ENCODE data around the gene NLRC5.

Gene NLRC5

DNA sequence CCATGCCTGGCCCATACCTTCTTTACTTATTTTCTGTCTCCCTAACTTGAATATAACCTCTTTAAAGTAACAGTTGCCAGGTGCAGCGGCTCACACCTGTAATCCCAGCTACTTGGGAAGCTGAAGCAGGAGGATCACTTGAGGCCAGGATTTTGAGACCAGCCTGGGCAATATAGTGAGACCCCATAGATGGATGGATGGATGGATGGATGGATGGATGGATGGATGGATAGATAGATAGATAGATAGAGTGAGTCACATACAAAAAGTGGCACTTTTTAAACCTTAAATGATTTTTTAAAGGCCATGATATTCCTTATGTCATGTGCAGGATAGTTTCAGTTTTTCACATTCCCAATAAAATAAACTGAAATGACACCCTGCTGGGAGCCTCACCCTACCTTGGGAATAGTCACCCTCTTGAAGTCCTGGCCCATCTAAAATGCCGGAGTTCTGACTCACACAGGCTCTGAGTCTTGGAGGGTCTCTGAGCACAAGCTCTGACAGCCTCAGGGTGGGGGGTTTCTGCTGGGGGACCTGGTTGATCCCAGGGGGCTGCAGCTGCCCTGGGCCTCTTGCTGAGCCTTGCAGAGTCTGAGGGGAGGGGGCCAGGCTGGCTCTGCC, 129.2 kb downstream of the NLRC5 start:
- Histone ChIP-seq H3K27ac (ENCODE audit: low read depth, low read length) (no peak overlapping the region), H3K36me3 (ENCODE audit: control insufficient read depth, insufficient read depth, low read length) (peaks cover 10% of the 10 kb centered on the region), H3K9ac (ENCODE audit: low read length) (no peak overlapping the region), H3K4me3 (ENCODE audit: low read length) (no peak overlapping the region), H3K27me3 (ENCODE audit: control insufficient read depth, insufficient read depth, low read length) (no peaks in the 10 kb centered on the region), H3K4me1 (ENCODE audit: control insufficient read depth, insufficient read depth, low read length) (no peaks in the 10 kb centered on the region)

DNA sequence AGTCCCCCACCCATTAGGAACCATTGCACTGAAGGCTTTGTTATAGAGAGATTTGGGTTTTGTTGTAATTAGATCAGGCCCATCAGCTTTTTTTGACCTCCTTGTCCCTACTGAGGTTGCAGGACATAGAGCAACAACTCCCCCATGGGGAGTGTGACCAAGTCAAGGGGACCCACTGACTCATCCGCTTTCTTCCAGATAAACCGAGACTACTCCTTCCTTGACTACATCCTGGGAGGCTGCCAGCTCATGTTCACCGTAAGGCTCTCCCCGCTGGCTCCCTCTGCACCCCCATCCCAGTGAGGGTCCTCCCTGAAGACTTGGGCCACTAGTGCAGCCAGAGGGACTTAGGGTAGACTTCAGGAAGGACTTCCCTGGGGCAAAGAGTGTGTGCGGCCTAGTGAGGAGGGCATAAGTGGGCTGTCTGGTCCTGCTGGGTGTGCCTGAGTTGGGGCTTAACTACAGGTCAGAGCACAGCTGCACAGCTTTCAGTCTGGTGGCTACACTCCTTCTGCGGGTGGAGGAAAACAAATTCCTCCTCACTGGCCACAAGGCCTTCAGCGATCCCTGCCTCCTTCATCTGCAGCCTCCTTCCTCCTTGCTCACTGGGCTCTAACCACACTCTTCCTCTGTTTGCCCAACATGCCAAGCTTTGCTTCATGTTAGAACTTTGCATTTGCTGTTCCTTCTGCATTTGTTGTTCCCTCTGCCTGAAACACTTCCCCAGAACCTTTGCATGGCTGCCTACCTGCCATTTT, 134.0 kb downstream of the NLRC5 start:
- Histone ChIP-seq H3K4me1 (ENCODE audit: control insufficient read depth, insufficient read depth, low read length) (no peaks in the 10 kb centered on the region), H3K27ac (ENCODE audit: low read depth, low read length) (no peak overlapping the region), H3K4me3 (ENCODE audit: low read length) (no peak overlapping the region), H3K27me3 (ENCODE audit: control insufficient read depth, insufficient read depth, low read length) (no peaks in the 10 kb centered on the region), H3K9ac (ENCODE audit: low read length) (no peak overlapping the region), H3K36me3 (ENCODE audit: control insufficient read depth, insufficient read depth, low read length) (peaks cover 6% of the 10 kb centered on the region)

DNA sequence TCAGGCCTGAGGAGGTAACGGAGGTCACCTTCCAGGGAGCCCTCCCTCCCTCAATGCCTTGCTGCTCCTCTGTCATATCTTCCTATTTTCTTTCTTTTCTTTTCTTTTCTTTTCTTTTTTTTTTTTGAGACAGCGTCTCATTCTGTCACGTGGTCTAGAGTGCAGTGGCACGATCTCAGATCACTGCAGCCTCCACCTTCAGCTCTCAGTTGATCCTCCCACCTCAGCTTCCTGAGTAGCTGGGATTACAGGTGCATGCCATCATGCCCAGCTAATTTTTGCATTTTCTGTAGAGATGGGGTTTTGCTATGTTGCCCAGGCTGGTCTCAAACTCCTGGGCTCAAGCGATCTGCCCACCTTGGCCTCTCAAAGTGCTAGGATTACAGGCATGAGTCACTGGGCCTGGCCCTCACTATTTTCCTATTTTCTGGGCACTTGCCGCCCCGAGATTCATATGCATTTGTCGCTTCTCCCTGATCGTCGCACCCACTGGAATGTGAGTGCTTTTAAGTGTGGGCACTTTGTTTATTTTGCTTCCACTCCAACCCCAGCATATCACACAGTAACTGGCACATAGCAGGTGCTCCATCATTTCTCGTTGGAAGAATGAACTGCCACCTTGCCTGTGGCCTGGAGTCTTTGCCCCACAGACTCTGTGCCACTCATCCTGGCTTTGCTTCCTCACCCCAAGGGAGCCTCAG, 134.8 kb downstream of the NLRC5 start:
- no peaks in the 10 kb centered on the region for H3K27me3 ChIP-seq (ENCODE audit: control insufficient read depth, insufficient read depth, low read length)
- no peak overlapping the region for H3K27ac ChIP-seq (ENCODE audit: low read depth, low read length)
- no peaks in the 10 kb centered on the region for H3K4me1 ChIP-seq (ENCODE audit: control insufficient read depth, insufficient read depth, low read length)
- H3K4me3 ChIP-seq (ENCODE audit: low read length): no peak overlapping the region
- H3K9ac ChIP-seq (ENCODE audit: low read length): no peak overlapping the region
- peaks cover 4% of the 10 kb centered on the region for H3K36me3 ChIP-seq (ENCODE audit: control insufficient read depth, insufficient read depth, low read length)

DNA sequence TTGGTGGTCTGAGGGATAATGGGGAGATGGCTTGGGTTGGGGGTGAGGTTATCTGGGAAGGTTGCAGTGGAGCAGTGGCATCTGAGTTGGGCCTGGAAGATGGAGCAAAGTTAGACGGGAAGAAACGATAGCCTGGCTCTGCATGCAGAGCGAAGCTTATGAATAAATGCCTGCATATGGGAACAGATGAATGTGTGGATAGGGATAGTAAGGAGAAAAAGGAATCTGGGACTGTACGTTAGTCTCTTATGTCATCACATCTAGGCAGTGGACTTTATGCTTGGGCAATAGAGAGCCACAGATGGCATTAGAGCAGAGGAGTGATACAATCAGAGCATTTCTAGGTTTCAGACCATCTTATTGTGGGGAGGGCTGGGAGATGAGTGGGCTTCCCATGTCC, 136.0 kb downstream of the NLRC5 start:
- no peak overlapping the region for H3K4me3 ChIP-seq (ENCODE audit: low read length)
- no peaks in the 10 kb centered on the region for H3K36me3 ChIP-seq (ENCODE audit: control insufficient read depth, insufficient read depth, low read length)

DNA sequence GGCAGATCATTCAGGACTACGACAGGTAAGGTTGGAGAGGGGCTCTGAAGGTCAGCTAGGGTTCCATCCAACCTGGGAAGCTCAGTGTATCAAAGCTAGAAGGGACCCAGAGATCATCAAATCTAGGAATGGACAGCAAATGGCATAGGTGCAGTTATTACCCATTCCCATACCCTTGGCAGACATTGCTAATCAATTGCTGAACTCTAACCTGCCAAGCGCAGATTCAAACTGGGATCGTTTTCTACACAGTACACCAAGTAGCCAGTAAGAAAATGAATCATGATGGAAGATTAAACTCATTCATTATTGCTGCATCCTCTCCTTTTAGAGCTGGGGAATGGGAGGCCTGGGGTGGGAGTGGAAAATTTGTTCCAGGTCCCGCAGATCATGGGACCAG, 136.6 kb downstream of the NLRC5 start:
- no peak overlapping the region for H3K27ac ChIP-seq (ENCODE audit: low read depth, low read length)
- H3K9ac ChIP-seq (ENCODE audit: low read length): no peak overlapping the region
- no peaks in the 10 kb centered on the region for H3K36me3 ChIP-seq (ENCODE audit: control insufficient read depth, insufficient read depth, low read length)
- H3K4me1 ChIP-seq (ENCODE audit: control insufficient read depth, insufficient read depth, low read length): peaks cover 2% of the 10 kb centered on the region
- H3K4me3 ChIP-seq (ENCODE audit: low read length): no peak overlapping the region
- no peaks in the 10 kb centered on the region for H3K27me3 ChIP-seq (ENCODE audit: control insufficient read depth, insufficient read depth, low read length)

More for the DNA sequence above, 136.0 kb downstream of the NLRC5 start:
- no peak overlapping the region for H3K27ac ChIP-seq (ENCODE audit: low read depth, low read length)
- H3K9ac ChIP-seq (ENCODE audit: low read length): no peak overlapping the region
- H3K4me1 ChIP-seq (ENCODE audit: control insufficient read depth, insufficient read depth, low read length): no peaks in the 10 kb centered on the region
- H3K27me3 ChIP-seq (ENCODE audit: control insufficient read depth, insufficient read depth, low read length): no peaks in the 10 kb centered on the region

DNA sequence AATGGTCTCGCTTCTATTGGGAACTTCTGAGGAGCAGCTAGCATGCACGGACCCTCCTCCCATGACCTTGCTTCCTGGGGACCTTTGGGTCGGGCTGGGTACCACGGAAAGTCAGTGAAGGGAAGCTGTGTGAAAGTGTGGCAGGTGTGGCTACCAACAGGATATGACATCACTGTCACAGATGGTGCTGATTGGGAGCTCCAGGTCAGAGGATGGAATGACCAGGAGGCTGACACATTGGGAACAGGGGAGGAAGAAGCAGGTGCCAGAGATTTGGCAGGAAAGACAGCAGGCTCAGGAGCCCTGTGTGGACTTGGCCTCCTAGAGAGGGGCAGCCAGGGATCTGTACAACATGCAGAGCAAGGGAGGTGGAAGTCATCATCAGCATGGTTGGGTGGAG, 137.1 kb downstream of the NLRC5 start:
- Histone ChIP-seq H3K27ac (ENCODE audit: low read depth, low read length) (no peak overlapping the region), H3K4me3 (ENCODE audit: low read length) (no peak overlapping the region), H3K4me1 (ENCODE audit: control insufficient read depth, insufficient read depth, low read length) (peaks cover 3% of the 10 kb centered on the region), H3K9ac (ENCODE audit: low read length) (no peak overlapping the region), H3K27me3 (ENCODE audit: control insufficient read depth, insufficient read depth, low read length) (no peaks in the 10 kb centered on the region), H3K36me3 (ENCODE audit: control insufficient read depth, insufficient read depth, low read length) (no peaks in the 10 kb centered on the region)

DNA sequence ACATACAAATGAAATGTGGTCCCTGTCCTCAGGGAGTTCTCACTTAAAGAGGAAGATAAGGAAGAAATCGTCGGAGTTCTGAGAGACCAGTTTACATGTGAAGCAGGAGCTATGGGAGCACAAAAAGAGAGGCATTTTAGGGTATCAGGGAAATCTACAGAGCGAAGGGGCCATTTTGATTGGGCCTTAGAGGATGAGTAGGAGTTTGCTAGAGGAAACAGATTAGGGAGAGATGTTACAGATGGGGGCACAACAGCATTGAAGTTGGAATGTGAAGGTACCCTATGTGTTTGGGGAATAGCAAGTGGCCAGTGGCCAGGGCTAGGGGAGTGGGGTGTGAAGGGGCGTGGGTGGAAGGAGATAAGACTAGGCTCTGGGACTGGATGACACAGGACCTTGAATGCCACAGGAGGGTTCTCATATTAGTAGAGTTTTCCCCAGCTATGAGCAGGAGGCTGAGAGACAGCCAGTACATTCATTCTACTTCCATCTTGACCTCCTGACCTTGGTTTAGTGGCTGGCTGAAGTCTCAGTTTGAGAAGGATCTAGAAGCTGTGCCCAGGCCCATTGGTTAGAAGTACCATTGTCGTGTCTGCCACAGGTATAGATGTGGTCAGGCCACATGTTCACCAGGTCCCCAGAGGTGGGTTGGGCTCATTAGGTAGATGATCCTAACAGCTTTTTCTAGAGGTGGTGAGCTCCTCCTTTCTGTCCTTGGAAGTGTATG, 137.8 kb downstream of the NLRC5 start:
- H3K4me1 ChIP-seq (ENCODE audit: control insufficient read depth, insufficient read depth, low read length): peaks cover 3% of the 10 kb centered on the region
- no peaks in the 10 kb centered on the region for H3K27me3 ChIP-seq (ENCODE audit: control insufficient read depth, insufficient read depth, low read length)
- no peak overlapping the region for H3K27ac ChIP-seq (ENCODE audit: low read depth, low read length)
- no peak overlapping the region for H3K9ac ChIP-seq (ENCODE audit: low read length)
- H3K36me3 ChIP-seq (ENCODE audit: control insufficient read depth, insufficient read depth, low read length): no peaks in the 10 kb centered on the region
- H3K4me3 ChIP-seq (ENCODE audit: low read length): no peak overlapping the region

DNA sequence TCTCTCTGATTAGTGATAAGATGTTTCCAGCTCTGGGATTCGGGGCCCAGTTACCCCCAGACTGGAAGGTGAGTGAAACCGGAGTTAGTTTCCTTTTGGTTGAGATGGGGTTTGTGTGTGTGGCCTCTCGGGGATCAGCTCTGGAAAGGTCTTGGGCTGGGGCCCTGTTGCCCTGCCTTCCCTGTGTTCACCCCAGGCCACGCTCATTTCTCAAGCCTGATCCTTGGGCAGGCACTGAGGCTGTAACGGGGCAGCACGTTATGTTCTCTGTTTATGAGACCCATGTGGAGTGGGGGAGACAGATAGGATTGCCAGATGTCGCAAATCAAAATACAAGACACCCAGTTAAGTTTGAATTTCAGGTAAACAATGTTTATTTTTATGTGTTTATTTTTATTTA, 138.5 kb downstream of the NLRC5 start:
- H3K9ac ChIP-seq (ENCODE audit: low read length): no peak overlapping the region
- H3K27ac ChIP-seq (ENCODE audit: low read depth, low read length): no peak overlapping the region
- H3K4me1 ChIP-seq (ENCODE audit: control insufficient read depth, insufficient read depth, low read length): peaks cover 3% of the 10 kb centered on the region
- H3K27me3 ChIP-seq (ENCODE audit: control insufficient read depth, insufficient read depth, low read length): no peaks in the 10 kb centered on the region
- H3K4me3 ChIP-seq (ENCODE audit: low read length): no peak overlapping the region
- H3K36me3 ChIP-seq (ENCODE audit: control insufficient read depth, insufficient read depth, low read length): no peaks in the 10 kb centered on the region

DNA sequence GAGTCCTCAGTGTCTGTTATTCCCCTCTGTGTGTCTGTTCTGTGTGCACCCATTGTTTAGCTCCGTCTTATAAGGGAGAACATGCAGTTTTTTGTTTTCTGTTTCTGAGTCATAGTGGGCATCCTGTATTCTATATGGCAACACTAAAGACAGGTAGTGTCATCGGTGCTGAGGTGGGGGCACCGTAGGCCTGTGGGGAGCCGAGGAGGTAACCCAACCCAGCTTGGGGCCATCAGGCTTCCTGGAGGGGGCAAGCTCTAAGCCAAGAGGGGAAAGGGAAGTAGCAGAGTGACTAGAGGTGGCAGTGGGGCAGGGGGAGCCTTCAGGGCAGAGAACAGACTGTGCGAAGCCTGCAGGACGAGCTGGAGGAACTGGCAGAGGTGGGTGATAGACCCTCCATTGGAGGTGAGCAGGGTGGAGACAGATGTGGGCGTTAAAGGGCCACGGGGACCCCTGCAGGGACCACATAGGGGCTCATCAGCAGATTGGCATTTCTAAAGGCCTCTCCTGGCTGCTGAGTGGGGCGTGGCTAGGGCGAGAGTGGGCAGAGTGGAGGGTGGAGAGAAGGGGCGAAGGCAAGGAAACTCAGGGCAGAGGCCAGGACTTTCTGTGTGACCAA, 139.5 kb downstream of the NLRC5 start:
- Histone ChIP-seq H3K4me1 (ENCODE audit: control insufficient read depth, insufficient read depth, low read length) (peaks cover 3% of the 10 kb centered on the region), H3K27me3 (ENCODE audit: control insufficient read depth, insufficient read depth, low read length) (no peaks in the 10 kb centered on the region), H3K27ac (ENCODE audit: low read depth, low read length) (no peak overlapping the region), H3K4me3 (ENCODE audit: low read length) (no peak overlapping the region), H3K36me3 (ENCODE audit: control insufficient read depth, insufficient read depth, low read length) (no peaks in the 10 kb centered on the region), H3K9ac (ENCODE audit: low read length) (no peak overlapping the region)

DNA sequence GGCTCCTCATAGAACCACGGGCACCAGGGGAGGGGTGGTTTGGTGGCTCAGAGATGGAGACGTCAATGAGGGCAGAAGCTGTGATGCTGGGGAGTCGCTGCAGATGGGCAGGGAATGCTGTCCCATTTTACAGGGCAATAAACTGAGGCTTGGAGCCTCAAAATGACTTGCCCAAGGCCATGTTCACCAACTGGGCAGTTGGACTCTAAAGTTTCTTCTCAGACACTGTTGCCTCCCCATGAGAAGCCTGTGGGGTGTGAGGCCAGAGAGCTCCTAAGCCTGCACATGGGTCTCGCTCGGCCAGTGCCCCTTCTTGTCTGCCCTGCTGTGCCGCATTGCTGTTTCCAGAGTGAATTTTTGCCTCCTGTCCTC, 141.6 kb downstream of the NLRC5 start:
- Histone ChIP-seq H3K27ac (ENCODE audit: low read depth, low read length) (no peak overlapping the region), H3K4me1 (ENCODE audit: control insufficient read depth, insufficient read depth, low read length) (peaks cover 3% of the 10 kb centered on the region)

DNA sequence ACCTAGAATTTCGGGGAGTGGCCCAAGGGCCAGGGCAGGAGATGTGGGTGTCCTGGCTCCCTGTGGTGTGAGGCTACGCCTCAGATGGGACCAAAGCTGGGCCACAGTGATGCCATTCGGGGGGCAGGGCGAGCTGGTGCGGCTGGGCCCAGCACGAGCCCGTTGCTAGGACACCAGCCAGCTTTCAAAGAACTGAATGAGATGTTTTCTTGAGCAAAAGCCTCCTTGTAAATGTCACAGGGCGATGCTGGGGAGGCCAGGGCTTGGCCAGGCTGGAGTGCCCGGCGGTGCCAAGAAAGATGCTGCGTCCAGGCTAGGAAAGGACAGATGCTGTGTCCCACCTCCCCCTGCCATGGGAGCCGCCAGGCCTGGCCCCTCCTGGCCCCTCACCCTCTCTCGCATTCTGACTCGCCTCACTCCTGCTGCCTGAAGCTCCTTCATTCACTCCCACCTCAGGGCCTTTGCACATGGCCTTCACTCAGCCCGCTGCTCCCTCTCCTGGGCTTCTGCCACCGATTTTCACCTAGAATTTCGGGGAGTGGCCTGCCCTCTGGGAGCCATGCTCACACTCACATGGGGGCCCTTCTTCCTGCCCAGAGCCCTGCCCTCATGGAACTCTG, 142.1 kb downstream of the NLRC5 start:
- H3K36me3 ChIP-seq (ENCODE audit: control insufficient read depth, insufficient read depth, low read length): no peaks in the 10 kb centered on the region
- no peak overlapping the region for H3K9ac ChIP-seq (ENCODE audit: low read length)
- no peak overlapping the region for H3K27ac ChIP-seq (ENCODE audit: low read depth, low read length)
- peaks cover 3% of the 10 kb centered on the region for H3K4me1 ChIP-seq (ENCODE audit: control insufficient read depth, insufficient read depth, low read length)
- no peak overlapping the region for H3K4me3 ChIP-seq (ENCODE audit: low read length)
- H3K27me3 ChIP-seq (ENCODE audit: control insufficient read depth, insufficient read depth, low read length): no peaks in the 10 kb centered on the region

More for the DNA sequence above, 141.6 kb downstream of the NLRC5 start:
- Histone ChIP-seq H3K9ac (ENCODE audit: low read length) (no peak overlapping the region), H3K36me3 (ENCODE audit: control insufficient read depth, insufficient read depth, low read length) (no peaks in the 10 kb centered on the region), H3K27me3 (ENCODE audit: control insufficient read depth, insufficient read depth, low read length) (no peaks in the 10 kb centered on the region), H3K4me3 (ENCODE audit: low read length) (no peak overlapping the region)

DNA sequence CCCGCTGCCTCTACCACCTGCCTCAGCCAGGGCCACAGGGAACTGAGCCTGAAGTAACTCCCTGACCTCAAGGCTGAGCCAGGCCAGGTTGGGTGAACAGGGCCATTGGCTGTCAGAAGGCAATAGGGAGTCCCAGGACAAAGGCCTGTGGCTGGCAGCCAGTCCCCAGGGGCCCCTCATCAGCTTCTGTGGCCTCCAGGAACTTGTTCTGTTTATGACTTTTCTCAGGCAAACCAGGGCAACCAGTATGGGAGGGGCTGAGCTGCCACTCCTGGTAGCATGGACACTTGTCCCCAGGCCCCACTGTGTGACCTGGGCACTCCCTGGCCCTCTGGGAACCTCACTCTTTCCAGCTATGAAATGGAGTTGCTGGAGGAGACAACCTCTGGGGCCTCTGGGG, 143.1 kb downstream of the NLRC5 start:
- no peak overlapping the region for H3K4me3 ChIP-seq (ENCODE audit: low read length)
- H3K4me1 ChIP-seq (ENCODE audit: control insufficient read depth, insufficient read depth, low read length): peaks cover 3% of the 10 kb centered on the region

More for the DNA sequence above, 143.1 kb downstream of the NLRC5 start:
- H3K27ac ChIP-seq (ENCODE audit: low read depth, low read length): no peak overlapping the region
- H3K9ac ChIP-seq (ENCODE audit: low read length): no peak overlapping the region
- H3K27me3 ChIP-seq (ENCODE audit: control insufficient read depth, insufficient read depth, low read length): no peaks in the 10 kb centered on the region
- H3K36me3 ChIP-seq (ENCODE audit: control insufficient read depth, insufficient read depth, low read length): no peaks in the 10 kb centered on the region

All from rectal smooth muscle tissue (tissue), 1 donor.